SK-N-MC (cell line): Measurements from ENCODE around the gene KCNJ1.

ENCODE experiments used
- DNase-seq: peaks from one replicate; pipeline ENCODE4 v3.0.0-alpha.2; 2011; ENCODE audit warnings: low read depth, low spot score
- H3K27ac ChIP-seq: fragments of 200-600 bp; sonication (generic); 2 replicates; pipeline ENCODE4 v1.5.1; 2016; ENCODE audit warnings: mixed run types
- H3K36me3 ChIP-seq: fragments of 200-600 bp; sonication (generic); 2 replicates; pipeline ENCODE4 v1.6.1; 2017; ENCODE audit warnings: antibody characterized with exemption, low read length, mixed read lengths; ENCODE audit not compliant: insufficient read depth
- H3K4me3 ChIP-seq: fragments of 200-600 bp; sonication (generic); 2 replicates; pipeline ENCODE4 v1.5.1; 2016
- H3K9ac ChIP-seq: fragments of 200-600 bp; sonication (generic); 2 replicates; pipeline ENCODE4 v1.8.0; 2017; ENCODE audit warnings: mixed run types, mixed read lengths; ENCODE audit not compliant: insufficient read length
- H3K9me3 ChIP-seq: fragments of 200-600 bp; sonication (generic); 2 replicates; pipeline ENCODE4 v1.6.1; 2017; ENCODE audit warnings: low read depth, mild to moderate bottlenecking, antibody characterized with exemption, low read length, moderate library complexity, mixed read lengths
- EZH2 ChIP-seq: fragments of 200-600 bp; sonication (generic); IDR thresholded peaks from one replicate; pipeline ENCODE4 v1.6.1; 2017; ENCODE audit warnings: antibody characterized with exemption
- FOXP2 ChIP-seq: optimal IDR thresholded peaks from 2 replicates; pipeline ENCODE3; 2011; ENCODE audit warnings: mild to moderate bottlenecking, moderate library complexity; ENCODE audit not compliant: insufficient read depth; ENCODE audit errors: extremely low read length, control extremely low read depth
- POLR2AphosphoS5 ChIP-seq: IDR thresholded peaks from 2 replicates; pipeline ENCODE4 v1.6.1; 2012; ENCODE audit warnings: mild to moderate bottlenecking, low read depth, low read length, borderline replicate concordance

The KCNJ1 gene

DNA sequence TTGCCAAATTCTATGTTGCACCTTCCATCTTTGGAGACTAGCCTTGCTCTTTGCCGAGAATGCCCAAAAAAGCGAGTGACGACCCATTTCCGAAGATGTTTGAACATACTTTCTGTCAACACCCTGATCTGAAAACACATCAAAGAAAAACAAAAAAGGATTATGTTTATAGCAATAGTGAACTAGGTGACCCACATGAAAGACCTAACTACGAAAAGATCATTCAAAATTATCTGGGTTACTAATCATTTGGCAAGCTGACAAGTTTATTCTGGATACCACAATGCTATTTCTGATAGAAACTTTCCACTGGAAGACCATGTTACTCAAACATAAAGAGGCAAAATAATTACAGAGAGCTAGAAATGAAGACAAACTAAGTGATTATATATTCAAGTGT lies 27.0 kb downstream of the KCNJ1 start:
- no peak for DNase-seq
- no peaks in the 10 kb centered on the region for H3K36me3 ChIP-seq
- no peak overlapping the region for H3K27ac ChIP-seq
- TF ChIP-seq POLR2AphosphoS5 (no peak), FOXP2 (no peak), EZH2 (no peak)
- H3K4me3 ChIP-seq: no peak overlapping the region
- H3K9ac ChIP-seq: no peak overlapping the region
- no peaks in the 10 kb centered on the region for H3K9me3 ChIP-seq

DNA sequence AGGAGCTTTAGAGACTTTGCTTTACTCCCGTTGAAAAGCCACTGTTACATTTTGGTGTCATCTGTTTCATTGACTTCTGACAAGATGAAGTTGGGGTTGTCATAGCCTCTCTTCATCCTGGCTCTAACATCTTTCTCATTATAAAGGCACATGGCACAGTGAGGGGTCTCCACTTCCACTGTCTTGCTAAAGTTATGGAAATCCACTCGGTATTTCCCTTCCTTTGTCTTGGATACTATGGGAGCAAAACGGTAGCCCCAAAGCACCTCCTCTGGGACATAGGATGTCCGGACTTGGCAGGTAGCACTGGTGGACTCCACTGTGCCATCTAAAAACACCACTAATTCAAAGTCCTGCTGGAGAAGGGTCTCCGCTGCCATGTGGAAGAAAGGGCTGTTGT lies 28.0 kb downstream of the KCNJ1 start:
- Histone ChIP-seq H3K4me3 (no peak overlapping the region), H3K27ac (no peak overlapping the region), H3K36me3 (no peaks in the 10 kb centered on the region), H3K9ac (no peak overlapping the region), H3K9me3 (no peaks in the 10 kb centered on the region)
- DNase-seq: no peak
- TF ChIP-seq FOXP2: no peak
- no peak for TF ChIP-seq EZH2
- TF ChIP-seq POLR2AphosphoS5: no peak

DNA sequence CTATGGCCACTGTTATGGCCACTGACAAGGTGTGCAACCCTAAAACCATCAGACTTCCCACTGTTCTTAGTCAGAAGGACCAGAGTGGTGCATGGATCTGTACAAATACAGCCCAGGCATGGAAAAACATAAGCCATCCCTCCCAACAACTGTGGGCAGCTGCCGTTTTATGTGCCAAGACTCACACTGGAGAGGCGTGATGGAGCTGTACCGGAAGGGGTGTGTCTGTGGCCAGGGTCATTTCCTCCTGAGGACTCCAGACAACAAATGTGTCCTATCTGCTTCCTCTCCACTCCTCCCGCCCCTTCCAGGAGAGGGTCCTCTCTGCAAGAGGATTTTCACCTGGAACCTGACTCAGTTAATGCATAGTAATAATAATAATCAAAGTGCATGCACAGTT lies 29.5 kb downstream of the KCNJ1 start:
- DNase-seq: no peak
- Histone ChIP-seq H3K36me3 (no peaks in the 10 kb centered on the region), H3K4me3 (no peak overlapping the region), H3K9ac (no peak overlapping the region), H3K9me3 (no peaks in the 10 kb centered on the region), H3K27ac (no peak overlapping the region)
- TF ChIP-seq POLR2AphosphoS5: no peak
- TF ChIP-seq EZH2: no peak
- TF ChIP-seq FOXP2: no peak

DNA sequence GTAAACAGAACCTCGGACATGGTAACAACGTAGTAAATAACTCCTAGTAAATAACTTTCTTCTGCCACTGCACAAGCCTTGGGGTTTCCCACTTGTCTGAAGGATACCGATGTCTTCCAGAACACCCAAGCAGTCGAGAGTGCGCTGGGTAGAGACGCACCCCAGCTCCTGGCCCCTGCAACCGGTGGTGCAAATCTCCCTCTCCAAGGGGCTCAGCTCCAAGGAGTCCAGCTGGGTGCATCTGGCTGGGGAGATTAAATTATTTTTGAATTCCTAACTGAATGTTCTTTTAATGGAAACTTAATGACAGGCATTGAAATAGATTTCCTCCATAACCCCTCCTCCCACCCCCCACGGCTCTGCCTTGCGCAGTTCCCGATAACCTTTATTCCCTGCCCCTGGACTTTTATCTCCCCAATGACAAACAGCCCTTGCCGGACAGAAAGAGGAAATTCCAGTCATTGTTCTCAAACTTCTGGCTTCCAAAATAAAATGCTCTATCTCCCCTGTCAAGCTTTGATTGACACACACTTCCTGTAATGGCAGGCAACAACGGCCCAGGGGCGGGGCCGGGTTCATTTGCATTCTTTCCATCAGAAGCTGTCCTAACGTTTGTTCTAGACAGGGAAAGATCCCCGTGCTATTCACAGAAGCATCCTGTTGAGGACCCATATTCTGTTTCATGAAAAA lies 31.2 kb downstream of the KCNJ1 start:
- Histone ChIP-seq H3K9ac (no peak overlapping the region), H3K9me3 (no peaks in the 10 kb centered on the region), H3K36me3 (no peaks in the 10 kb centered on the region), H3K4me3 (no peak overlapping the region), H3K27ac (no peak overlapping the region)
- TF ChIP-seq POLR2AphosphoS5: no peak
- TF ChIP-seq EZH2: no peak
- TF ChIP-seq FOXP2: no peak
- DNase-seq: no peak

DNA sequence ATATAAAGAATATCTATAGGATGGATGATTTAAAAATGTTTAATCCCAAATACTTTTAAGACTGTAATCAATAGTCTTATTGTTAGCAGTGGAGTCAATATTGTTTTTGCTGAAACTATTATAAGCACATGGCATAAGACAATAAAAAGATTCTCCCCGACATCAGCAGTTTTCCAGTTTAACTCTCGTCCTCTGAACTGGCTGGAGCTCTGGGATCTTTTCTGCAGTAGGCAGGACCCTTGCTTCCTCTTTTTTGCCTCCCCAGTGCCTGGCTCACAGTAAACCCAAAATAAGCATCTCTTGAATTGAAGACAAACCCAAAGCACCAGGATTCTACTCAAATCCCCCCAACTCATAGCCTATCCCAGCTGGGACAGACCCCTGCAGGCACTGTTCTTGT lies 32.9 kb downstream of the KCNJ1 start:
- Histone ChIP-seq H3K9me3 (no peaks in the 10 kb centered on the region), H3K9ac (no peak overlapping the region), H3K36me3 (no peaks in the 10 kb centered on the region), H3K27ac (no peak overlapping the region), H3K4me3 (no peak overlapping the region)
- no peak for DNase-seq
- TF ChIP-seq EZH2 (no peak), FOXP2 (no peak), POLR2AphosphoS5 (no peak)

DNA sequence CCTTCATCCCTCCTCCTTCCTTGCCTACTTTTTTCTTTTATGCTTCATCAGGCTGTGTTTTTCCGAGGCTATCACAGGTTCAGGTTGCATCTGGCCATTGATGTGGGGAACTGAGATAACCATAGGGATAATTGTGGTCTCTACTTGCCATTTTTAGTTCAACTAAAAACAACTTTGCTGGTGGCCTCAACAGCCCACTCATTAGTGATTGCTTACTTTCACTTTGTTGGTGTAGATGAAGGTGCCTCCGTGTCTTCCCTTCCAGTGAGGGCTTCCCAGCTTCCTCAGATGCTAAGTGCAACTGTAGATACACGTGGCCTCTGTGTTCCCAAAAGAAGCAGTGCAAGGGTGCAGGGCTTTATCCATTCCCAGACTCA lies 35.0 kb downstream of the KCNJ1 start:
- TF ChIP-seq POLR2AphosphoS5 (no peak), EZH2 (no peak), FOXP2 (no peak)
- Histone ChIP-seq H3K9ac (no peak overlapping the region), H3K9me3 (no peaks in the 10 kb centered on the region), H3K36me3 (no peaks in the 10 kb centered on the region), H3K27ac (no peak overlapping the region), H3K4me3 (no peak overlapping the region)
- DNase-seq: no peak

DNA sequence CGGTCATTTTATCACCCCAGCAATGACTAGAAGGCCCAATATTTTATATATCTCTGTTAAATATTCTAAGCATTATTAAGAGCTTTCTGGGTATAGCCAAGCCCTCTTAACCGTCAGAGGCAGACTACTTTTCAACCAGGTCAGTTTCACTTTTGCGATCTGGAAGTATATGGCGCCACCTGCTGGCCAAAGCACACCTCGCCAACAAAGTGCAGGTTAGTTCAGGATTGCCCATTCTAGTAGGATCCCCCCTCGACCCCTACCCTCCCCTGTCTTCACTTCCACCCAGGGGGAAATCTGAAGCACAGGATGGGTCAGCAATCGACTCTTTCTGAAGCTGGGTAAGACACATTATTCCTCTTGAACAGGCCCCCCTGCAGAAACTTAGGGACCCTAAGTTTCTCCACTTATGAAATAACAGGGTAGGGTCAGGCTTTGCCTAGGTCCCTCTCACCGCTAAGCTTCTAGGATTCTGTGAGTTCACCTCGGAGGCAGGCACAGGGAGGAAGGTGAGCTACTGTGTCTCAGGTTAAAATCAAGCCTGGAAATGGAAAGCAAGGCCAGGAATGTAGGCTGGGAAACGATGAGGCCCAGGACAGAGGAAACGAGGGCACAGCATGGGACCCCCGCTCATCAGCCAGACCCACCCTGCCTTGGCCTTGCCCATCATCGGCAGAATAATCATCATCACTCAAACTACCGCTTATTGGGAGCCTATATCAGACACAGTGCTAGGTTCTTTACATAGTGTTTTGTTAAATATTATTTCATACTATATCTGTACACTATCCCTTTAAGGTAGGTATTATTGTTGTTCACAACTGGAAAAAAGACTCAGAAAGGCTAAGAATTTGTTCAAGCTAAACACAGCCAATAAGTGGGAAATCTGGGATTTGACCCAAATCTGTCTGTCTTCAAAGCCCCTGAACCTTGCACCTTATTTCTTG lies 35.6 kb downstream of the KCNJ1 start:
- H3K36me3 ChIP-seq: no peaks in the 10 kb centered on the region
- no peaks in the 10 kb centered on the region for H3K9me3 ChIP-seq
- H3K9ac ChIP-seq: peak overlapping the region; percentile 32
- peak; percentile 42 for DNase-seq
- no peak for TF ChIP-seq POLR2AphosphoS5
- TF ChIP-seq EZH2: no peak
- TF ChIP-seq FOXP2: no peak
- no peak overlapping the region for H3K27ac ChIP-seq
- peak overlapping the region; percentile 25; the same call in 1 of the 2 replicates for H3K4me3 ChIP-seq

DNA sequence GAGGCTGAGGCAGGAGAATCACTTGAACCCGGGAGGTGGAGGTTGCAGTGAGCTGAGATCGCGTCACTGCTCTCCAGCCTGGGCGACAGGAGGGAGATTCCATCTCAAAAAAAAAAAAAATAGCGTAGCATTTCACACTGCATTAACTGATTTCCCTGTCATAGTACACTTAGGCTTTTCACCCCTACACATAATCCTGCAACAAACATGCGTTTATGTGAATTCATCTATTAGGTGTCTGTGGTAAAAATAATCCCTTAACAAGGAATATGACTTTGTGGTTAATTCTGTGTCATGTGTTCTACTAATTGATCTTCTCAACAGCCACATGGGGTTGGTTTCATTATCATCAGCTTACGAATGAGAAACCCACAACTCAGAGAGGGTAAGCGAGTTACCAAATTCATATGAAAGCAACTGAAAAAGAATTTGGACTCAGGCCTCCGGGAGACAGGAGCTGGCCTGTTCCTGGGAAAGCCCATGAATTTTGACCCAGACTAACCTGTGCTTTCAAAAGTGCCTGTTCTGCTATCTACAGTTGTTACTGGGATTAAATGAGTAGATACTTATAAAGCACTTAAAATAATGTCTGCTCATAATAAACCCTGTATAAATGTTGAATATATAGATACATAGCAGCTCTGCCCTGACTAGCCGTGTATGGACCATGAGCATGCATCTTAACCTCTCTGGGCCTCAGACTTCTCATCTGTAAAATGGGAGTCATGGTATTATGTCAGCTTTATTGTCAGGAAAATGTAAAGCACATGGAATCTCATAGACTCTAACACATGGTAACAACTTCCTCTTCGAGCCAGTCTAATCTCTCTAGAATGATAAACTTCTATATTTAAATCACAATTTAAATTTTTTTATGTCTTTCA lies 36.6 kb downstream of the KCNJ1 start:
- Histone ChIP-seq H3K9me3 (no peaks in the 10 kb centered on the region), H3K27ac (no peak overlapping the region), H3K4me3 (peak overlapping the region; percentile 25; the same call in 1 of the 2 replicates), H3K9ac (peak overlapping the region; percentile 7), H3K36me3 (no peaks in the 10 kb centered on the region)
- no peak for TF ChIP-seq POLR2AphosphoS5
- TF ChIP-seq FOXP2: no peak
- no peak for TF ChIP-seq EZH2
- DNase-seq: no peak
